Lung (tissue), 12 donors: ENCODE measurements around the gene ZFP90. TPM values are rescaled to one million over a fixed set of nuclear protein-coding genes. Genes with fewer than 3 reads are reported as not detected.
A peak's percentile ranks its signal among the peaks of the same experiment; 100 is the strongest.

Experiments
- ATAC-seq: fragments of 200-7000 bp; cut with Tn5 transposase; one replicate; pipeline ENCODE4 v1.9.1; 2020; ENCODE audit warnings: moderate number of reproducible peaks; ENCODE audit not compliant: insufficient read depth, low FRiP score
- DNase-seq, 3 donors: peaks; one replicate each; pipeline ENCODE4 v3.0.0-alpha.2; 2013 to 2017
- H3K27ac ChIP-seq, 2 donors: one replicate each; pipeline ENCODE4 v1.5.1; 2013; ENCODE audit warnings: mild to moderate bottlenecking in 2 of 2, moderate library complexity in 2 of 2, control low read depth in 1 of 2, inconsistent platforms in 1 of 2, low read depth in 1 of 2, low read length in 1 of 2
- H3K27me3 ChIP-seq, 3 donors: one replicate each; pipeline ENCODE4 v1.5.1; 2013; ENCODE audit warnings: low read length in 2 of 3; ENCODE audit not compliant: control insufficient read depth in 3 of 3, insufficient read depth in 3 of 3
- H3K36me3 ChIP-seq, 4 donors: one replicate each; pipeline ENCODE4 v1.5.1; 2013; ENCODE audit warnings: low read length in 4 of 4, mild to moderate bottlenecking in 1 of 4, moderate library complexity in 1 of 4; ENCODE audit not compliant: control insufficient read depth in 4 of 4, insufficient read depth in 4 of 4
- H3K4me1 ChIP-seq, 5 donors: one replicate each; pipeline ENCODE4 v1.5.1; 2013; ENCODE audit warnings: low read length in 5 of 5, mild to moderate bottlenecking in 2 of 5, moderate library complexity in 1 of 5; ENCODE audit not compliant: control insufficient read depth in 5 of 5, insufficient read depth in 5 of 5
- H3K4me3 ChIP-seq: one replicate; pipeline ENCODE4 v1.5.1; 2013; ENCODE audit warnings: mild to moderate bottlenecking, control low read depth, moderate library complexity
- H3K9ac ChIP-seq, 2 donors: one replicate each; pipeline ENCODE4 v1.5.1; 2013; ENCODE audit warnings: low read length in 2 of 2, control low read depth in 1 of 2; ENCODE audit not compliant: insufficient read depth in 1 of 2
- H3K9me3 ChIP-seq, 4 donors: one replicate each; pipeline ENCODE4 v1.5.1; 2013; ENCODE audit warnings: low read length in 3 of 4, mild to moderate bottlenecking in 1 of 4, moderate library complexity in 1 of 4; ENCODE audit not compliant: control insufficient read depth in 4 of 4, insufficient read depth in 3 of 4
- CTCF ChIP-seq: IDR thresholded peaks from 2 replicates; pipeline ENCODE4 v1.5.1; 2012; ENCODE audit warnings: mild to moderate bottlenecking; ENCODE audit errors: control extremely low read depth, extremely low read depth
- WGBS, 2 donors: extraction: QIAGEN DNeasy Blood & Tissue Kit; methylation state at CpG; one replicate each; pipeline ENCODE4 v1.1.7; 2013; 5-methylcytosine and 5-hydroxymethylcytosine counted together
- polyA plus RNA-seq, 2 donors: library from polyadenylated mRNA; stranded (reverse); fragments of 200-250 nt; gene quantifications; one replicate each; pipeline ENCODE4 v1.2.1, GENCODE V29; 2013
- total RNA-seq, 2 donors: library from RNA; depleted of rRNA in 1 of 2; stranded (reverse); fragments of >200 nt in 1 of 2; gene quantifications; one replicate each; pipeline ENCODE4 v1.2.1, GENCODE V29; 2014 to 2021
- donor health status: control.
- donor health status: control.
- donor health status: Bipolar disorder and iron deficiency.
- donor health status: healthy.
- donor health status: DM: yes; HTN: yes; CAD: no.

The ZFP90 gene
- total and polyA plus RNA-seq, 4 donors, result 5.9 to 39.6 (median 12.6) TPM

GRCh38 chr16:68590201-68590994 is 51.3 kb downstream of the ZFP90 start:
- 15 to 22% methylated on average over 25 to 26 of the region's 26 CpGs for WGBS, 2 donors
- Histone ChIP-seq H3K9ac (no peak overlapping the region), H3K36me3 (no peaks in the 10 kb centered on the region), H3K27ac (no peak overlapping the region), H3K4me3 (no peak overlapping the region), H3K4me1 (no peaks in the 10 kb centered on the region), H3K9me3 (no peaks in the 10 kb centered on the region), H3K27me3 (no peaks in the 10 kb centered on the region)
- peak; percentile 21 for TF ChIP-seq CTCF
- DNase-seq (peak; percentile 35 to 63 (median 63)), ATAC-seq (peak; percentile 69)

GRCh38 chr16:68592466-68593337 is 53.6 kb downstream of the ZFP90 start:
- Histone ChIP-seq H3K27me3 (no peaks in the 10 kb centered on the region), H3K27ac (no peak overlapping the region), H3K4me1 (no peaks in the 10 kb centered on the region), H3K36me3 (no peaks in the 10 kb centered on the region), H3K4me3 (no peak overlapping the region), H3K9me3 (no peaks in the 10 kb centered on the region), H3K9ac (no peak overlapping the region)
- DNase-seq (no peak), ATAC-seq (no peak)
- 96 to 97% methylated on average over 5 of the region's 5 CpGs for WGBS, 2 donors
- no peak for TF ChIP-seq CTCF

- no peak overlapping the region for H3K9ac ChIP-seq
- H3K4me1 ChIP-seq, result no peaks in the 10 kb centered on the region
- DNase-seq (no peak), ATAC-seq (no peak)
- H3K36me3 ChIP-seq, result no peaks in the 10 kb centered on the region
- TF ChIP-seq CTCF, result no peak
- H3K27me3 ChIP-seq, result no peaks in the 10 kb centered on the region
- no peak overlapping the region for H3K4me3 ChIP-seq
- no peaks in the 10 kb centered on the region for H3K9me3 ChIP-seq
- no peak overlapping the region for H3K27ac ChIP-seq
- 90% methylated on average over 6 of the region's 6 CpGs for WGBS, 2 donors
Observed at GRCh38 chr16:68596266-68596665, 57.2 kb downstream of the ZFP90 start.
